Inferior parietal cortex (tissue), 1 donor: ENCODE data around the gene TCOF1.

Experiments
- DNase-seq: peaks from one replicate; pipeline ENCODE4 v3.0.0-alpha.2; 2016; ENCODE audit errors: extremely low spot score

TCOF1 gene

DNA sequence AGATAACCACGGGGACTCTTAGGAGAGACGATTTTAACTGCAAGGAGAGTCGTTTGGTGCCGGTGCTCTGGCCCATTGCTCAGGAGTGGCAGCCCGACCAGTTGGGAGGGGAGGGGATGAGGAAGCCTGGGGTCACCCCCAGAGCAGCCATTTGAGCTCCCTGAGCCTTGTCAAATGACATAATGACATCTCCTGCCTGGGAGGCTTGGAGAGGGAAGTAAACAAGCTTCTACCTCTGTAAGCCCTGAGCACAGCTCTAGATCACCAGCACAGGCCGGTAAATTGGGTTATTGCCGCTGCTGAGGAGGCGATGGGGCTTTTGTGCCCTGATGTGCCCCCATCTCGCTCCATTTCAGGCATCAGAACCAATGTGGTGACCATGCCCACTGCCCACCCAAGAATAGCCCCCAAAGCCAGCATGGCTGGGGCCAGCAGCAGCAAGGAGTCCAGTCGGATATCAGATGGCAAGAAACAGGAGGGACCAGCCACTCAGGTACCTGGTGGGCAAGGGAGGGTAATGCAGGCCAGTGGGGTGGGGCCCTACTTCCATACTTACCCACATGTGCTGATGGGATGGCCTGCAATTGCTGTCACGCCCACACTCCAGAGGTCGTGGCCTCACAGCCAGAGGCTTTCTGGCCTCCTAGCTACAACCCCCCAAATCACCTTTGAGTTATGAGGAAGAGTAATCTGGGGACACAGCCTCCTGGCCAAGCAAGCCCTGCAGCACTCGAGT, 32.2 kb downstream of the TCOF1 start:
- DNase-seq, result no peak

DNA sequence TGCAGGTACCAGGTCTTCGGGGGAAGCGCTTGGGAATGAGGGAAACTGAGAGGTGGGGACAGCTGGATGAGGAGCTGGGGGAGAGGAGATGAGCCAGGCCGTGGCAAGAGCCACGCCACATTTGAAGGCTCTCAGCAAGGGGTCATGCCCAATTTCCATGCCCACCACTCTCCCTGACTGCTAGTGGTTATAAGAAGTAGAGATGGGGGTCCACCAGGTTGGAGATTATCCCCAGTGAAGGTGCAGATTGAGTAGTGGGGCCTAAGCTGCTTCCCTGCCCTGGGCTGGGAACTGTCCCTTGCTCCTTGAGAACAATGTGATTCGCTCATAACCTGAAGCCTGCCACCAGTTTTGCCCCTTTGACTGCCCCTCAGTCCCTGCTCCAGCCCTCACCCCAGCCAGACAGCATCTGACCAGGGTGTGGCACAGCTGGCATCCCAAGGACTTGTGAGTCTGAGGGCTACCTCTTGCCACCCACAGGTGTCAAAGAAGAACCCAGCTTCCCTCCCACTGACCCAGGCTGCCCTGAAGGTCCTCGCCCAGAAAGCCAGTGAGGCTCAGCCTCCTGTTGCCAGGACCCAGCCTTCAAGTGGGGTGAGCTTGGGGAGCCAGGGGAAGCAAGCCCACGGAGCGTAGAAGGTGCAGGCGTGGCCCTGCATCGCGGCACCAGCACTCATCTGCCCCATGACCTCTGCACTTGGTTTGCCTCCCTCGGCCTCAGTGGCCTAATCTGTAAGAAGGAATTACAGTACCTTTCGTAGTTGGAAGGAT, 33.8 kb downstream of the TCOF1 start:
- DNase-seq, result no peak

DNA sequence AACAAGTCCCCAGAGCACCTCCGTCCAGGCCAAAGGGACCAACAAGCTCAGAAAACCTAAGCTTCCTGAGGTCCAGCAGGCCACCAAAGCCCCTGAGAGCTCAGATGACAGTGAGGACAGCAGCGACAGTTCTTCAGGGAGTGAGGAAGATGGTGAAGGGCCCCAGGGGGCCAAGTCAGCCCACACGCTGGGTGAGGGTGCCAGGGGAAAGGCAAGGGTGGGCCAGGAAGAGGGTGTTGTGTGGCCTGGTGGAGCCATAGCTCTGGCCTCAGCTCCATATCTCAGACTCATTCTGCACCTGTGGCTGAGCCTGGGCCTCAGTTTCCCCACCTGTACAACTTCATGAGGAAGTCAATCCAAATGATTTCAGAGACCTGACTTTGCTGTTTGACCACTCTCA, 34.5 kb downstream of the TCOF1 start:
- no peak for DNase-seq

DNA sequence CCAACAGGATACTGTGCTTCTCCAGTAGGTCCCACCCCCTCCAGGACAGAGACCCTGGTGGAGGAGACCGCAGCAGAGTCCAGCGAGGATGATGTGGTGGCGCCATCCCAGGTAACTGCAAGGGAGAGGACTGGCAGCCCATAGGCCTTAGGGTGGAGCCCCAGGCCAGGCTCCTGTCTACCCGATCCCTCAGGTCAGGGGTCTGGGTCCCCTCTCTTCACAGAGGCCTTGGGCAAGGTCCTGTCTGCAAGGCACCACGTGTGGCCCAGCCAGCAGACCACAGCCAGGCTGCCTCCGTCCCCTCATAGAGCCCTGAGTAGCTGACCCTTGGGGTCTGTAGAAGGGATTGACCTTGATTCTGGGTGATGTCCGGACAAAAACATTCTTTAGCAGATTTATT, 35.2 kb downstream of the TCOF1 start:
- no peak for DNase-seq

DNA sequence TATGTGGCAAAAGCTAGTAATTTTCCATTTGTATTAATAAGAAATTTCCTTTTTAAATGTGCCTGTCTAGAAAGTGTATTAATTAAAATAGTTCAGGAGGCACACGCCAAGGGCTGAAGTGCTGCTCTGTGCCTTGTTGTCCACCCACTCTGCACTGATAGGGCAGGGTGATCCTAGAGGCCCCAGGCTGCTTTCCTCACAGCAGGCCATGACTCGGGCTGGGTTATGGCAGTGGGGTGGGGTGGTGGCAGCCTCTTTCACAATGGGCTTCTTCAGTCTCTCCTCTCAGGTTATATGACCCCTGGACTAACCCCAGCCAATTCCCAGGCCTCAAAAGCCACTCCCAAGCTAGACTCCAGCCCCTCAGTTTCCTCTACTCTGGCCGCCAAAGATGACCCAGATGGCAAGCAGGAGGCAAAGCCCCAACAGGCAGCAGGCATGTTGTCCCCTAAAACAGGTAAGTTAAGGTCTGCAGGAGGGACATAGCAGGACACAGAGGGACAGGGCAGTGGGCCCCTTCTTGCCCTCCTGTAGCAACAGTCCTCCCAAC, 35.7 kb downstream of the TCOF1 start:
- DNase-seq, result no peak

DNA sequence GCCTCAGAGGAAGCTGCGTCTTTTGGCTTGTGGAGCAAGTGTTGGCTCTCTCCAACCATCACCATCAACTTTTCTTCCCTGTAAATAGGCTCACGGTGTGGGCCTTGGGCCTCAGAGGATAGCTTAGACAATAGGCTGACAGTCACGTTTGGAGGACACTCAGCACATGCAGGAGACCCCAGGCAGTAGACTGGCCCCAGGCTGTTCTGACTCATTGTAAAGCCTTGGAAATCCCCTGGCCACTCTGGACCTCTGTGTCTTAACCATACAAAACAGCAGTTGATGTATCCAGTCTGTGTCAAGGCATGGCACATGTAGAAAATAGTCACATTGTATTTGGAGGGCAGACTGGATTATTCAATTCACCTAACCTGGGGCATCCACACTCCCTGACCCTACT, 36.6 kb downstream of the TCOF1 start:
- no peak for DNase-seq

DNA sequence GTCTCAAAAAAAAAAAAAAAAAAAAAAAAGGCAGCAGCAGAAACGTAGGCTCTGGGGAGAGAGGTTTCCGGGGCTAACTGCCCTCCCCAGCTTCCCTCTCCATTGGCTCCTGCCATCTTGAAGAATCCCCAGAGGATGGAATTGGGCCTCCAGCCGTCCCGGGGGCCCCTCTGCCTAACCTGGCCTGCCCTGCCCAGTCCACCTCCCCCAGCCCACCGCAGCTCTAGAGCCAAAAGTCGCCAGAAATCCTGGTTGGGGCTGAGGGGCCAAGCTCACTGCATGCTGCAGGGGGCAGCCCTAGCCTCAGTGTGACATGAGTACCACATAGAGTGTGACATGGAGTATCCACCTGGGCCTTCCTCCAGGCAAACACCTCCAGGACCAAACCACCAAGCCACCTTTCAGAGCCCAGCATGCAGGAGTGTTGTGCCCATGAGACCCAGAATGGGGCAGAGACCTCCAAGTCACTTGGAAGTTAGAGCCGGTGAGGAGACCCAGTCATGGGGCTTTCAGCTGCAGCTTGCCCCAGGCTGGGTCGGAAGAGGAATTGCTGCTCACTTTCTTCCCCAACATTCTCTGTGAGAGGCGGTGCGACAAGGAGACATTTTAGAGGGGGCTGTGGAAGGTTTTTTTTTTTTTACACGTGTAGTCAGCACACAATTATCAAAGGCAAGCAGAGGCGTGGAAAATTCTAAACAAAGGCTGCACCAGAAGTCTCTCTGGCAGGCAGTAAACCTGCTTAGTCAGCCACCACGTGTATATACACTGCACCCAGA, 37.6 kb downstream of the TCOF1 start:
- peak; percentile 43 for DNase-seq

DNA sequence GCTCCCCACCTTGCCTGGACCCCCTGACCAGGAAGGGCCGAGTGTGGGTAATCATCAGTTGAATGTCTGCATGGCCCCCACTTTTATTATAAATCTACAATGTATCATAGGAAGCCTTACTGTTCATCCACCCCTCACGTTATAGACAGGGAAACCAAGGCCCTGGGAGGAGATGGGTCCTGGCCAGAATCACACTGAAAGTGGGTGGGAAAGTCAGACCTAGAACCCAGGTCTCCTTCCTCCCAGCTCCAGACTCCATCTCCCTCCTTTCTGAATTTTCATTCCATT, 38.1 kb downstream of the TCOF1 start:
- no peak for DNase-seq

DNA sequence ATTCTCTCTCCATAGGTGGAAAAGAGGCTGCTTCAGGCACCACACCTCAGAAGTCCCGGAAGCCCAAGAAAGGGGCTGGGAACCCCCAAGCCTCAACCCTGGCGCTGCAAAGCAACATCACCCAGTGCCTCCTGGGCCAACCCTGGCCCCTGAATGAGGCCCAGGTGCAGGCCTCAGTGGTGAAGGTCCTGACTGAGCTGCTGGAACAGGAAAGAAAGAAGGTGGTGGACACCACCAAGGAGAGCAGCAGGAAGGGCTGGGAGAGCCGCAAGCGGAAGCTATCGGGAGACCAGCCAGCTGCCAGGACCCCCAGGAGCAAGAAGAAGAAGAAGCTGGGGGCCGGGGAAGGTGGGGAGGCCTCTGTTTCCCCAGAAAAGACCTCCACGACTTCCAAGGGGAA, 38.8 kb downstream of the TCOF1 start:
- no peak for DNase-seq

DNA sequence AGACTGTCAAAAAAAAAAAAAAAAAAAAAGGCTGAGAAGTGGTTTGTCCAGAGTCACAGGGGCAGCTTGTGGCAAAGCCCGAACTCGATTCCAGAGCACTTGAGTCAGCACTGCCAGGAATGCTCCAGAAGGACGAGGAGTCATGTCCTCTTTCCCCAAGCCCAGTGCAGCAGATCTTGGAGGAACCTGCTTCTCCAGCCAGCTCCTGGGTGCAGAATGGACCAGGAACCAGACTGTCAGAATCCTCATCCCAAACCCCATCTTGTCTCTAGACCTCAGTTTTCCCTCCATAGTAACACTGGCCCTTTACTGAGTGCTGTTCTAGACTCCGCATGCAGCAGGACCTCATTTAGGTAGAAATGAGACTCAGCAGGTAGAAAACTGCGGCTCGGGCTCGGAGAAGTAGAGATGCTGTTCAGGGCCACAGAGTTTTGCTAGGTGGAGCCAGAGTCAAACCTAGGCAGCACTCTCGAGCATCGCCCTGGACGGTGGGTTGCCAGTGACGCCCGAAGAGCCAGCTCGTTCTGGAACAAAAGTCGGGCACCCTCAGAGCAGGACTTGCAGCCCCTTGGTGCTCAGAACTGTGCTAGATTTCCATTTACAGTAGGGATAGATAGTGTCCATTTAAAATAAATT, 39.8 kb downstream of the TCOF1 start:
- DNase-seq, result no peak

DNA sequence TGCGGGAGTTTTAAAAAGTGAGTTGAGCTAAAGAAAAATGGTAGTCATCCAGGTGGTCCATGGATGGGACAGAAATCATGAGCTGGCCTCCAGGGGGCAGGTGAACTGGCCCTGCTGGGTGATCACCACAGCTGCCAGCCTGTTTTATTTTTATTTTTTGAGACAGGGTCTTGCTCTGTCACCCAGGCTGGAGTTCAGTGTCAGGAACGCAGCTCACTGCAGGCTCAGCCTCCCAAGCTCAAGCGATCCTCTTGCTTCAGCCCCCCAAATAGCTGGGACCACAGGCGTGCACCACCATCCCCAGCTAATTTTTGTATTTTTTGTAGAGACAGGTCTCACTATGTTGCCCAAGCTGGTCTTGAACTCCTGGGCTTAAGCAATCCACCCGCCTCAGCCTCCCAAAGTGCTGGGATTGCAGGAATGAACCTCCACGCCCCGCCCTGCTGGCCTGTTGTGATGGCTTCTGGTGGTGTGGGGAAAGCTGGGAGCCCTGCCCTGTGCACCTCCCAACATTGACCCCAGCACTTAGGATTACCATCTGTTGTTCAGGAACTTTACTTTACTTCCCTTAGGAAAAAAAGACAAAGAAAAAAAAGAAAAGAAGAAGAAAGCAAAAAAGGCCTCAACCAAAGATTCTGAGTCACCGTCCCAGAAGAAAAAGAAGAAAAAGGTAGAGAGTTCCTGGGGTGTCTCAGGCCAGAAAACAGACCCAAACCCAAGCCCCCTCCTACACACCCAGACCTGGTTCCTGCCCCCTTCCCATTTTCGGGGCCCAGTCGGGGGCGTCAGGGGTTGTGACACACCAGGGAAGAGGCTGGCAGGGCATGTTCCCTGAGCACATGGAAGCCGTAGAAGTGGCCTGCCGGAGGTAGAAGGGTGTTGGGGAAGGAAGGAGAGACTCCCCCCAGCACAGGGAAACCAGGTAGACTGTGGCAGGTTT, 40.6 kb downstream of the TCOF1 start:
- DNase-seq, result no peak

DNA sequence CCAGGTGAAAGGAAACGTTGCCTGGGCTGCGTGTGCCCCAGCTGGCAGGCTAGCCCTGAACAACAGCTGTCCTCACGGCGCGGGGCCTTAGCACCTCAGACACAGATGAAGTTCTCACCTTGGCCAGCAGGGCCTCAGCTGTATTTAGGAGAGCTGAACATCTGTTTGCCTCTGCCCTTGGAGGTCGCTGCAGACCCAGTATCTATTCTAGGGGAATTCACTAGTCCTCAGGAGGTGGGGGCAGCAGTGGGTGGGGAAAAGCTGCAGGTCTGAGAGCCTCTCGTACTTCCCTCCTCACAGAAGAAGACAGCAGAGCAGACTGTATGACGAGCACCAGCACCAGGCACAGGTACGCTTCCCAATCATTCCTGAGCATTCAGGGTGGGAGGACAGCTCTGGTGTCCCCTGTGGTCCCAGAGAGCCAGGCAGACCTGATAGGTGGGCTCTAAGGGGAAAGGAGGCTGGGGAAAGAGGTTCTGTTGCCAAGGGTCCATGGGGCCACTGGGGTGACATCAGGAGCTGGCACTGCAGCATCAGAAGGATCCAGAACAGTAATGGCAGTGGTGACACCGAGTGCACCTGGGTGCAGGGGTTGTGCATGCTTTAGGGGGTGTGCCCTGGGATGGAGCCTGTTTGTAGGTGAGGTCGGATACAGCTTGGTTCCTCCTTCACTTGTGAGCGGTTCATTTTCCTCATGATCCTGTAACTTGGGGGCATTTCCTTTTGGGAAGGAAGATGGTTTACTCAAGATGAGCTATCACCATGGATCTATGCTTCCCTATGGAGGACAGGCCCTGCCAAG, 41.4 kb downstream of the TCOF1 start:
- DNase-seq, result no peak

DNA sequence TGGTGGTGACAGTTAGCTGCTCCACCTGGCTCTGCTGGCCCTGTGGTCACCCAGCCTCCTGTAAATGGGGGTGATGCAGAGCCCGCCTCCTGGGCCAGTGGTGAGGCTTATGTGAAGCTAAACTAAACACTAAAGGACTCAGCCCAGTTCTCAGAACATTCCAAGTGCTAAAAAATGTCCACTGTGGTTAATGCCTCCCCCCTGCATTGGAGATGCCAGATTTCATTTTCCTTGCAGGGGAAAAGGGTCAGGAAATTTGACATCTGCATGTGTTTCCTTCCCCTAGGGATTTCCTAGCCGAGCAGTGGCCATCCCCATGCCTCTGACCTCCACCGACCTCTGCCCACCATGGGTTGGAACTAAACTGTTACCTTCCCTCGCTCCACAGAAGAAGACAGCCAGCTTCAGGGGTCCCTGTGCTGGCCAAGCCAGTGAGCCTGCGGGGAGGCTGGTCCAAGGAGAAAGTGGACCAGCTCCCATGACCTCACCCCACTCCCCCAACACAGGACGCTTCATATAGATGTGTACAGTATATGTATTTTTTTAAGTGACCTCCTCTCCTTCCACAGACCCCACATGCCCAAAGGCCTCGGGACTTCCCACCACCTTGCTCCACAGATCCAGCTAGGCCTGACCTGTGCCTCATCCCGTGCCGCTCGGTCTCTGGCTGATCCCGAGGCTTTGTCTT, 42.2 kb downstream of the TCOF1 start:
- DNase-seq, result no peak

DNA sequence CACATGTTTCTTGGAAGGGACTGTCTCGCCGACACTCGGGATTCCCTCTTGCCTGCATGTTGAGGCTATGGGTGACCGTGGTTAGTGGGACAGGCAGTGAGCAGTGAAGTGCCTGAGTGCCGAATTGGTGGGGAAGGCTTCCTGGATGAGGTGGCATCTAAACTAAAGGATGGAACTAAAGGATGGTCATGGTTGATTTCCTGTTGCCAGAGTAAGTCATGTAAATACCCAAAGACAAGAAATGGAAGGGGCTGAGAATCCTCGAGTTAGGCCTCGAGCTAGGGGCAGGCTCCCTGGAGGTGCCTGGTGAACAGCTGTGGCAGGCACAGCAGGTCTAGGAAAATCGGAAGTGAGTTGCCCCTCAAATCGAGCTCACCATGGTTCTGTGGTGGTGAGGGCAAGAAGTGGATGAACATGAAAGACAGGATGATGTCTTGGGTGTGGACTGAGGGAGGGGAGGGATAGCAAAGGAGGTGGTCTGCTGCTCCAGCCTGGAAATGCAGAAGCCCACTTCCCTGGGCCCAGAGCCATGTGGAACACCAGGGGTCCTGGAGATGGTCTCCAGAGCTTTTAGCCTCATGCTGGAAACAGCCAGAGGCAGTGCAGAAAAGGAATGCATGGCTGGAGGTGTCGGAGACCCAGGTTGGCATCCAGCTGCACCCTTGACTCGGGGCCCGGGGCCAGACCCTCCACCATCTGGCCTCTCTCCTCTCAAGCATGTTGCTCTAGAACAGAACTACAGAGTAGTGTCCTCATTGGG, 43.0 kb downstream of the TCOF1 start:
- DNase-seq, result no peak

DNA sequence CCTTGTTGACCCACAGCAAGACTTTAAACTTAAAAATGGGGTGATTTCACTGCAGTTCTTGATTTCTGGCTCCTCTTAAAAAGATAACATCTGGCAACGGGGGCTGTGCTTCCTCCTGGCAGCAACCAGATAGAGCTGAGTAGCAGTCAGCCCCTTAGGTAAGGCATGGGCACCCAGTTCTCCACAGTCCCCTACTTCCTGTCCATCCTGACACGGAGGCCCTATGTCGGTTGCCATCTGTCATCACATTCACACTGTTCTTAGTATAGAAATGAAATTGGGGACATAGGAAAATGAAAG, 43.5 kb downstream of the TCOF1 start:
- DNase-seq, result no peak

DNA sequence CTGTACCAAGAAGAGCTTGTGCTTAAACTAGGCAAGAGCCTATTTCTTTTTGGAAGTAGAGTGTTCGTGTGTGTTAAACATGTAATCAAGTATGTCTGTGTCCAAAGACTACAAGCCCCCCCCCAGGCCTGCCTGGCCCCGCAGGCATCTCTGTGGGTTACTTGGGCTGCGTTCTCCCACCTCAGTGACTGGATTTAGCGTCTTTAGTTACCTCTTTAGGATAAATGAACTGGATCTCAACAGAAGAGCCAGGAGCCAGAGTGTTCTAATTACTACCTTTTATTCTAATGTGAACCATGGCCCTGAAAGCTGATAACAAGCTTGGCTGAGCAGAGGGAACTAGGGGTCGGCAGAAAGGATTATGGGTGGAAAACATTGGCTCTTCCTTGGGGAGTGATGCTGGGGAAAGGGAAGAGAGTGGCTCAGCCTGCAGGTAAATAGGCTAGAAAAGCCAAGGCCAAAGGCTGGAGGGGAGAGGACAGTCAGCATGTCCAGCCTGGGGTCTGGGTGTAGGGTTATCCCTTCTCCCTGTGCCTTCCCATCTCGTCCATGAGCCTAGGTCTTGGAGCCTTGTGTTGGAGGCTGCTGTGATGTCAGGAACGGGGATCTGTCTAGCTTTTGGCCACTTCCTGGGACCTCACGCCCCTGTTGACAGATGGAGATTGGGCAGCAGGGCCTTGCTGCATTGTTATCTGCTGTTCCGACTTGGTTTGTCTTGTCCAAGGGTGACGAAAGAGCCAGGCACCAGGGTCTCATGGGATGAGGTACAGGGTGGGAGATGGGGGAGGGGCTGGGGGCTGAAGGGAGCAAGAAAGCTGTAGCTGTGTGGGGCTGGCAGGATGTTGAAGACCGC, 44.1 kb downstream of the TCOF1 start:
- no peak for DNase-seq

DNA sequence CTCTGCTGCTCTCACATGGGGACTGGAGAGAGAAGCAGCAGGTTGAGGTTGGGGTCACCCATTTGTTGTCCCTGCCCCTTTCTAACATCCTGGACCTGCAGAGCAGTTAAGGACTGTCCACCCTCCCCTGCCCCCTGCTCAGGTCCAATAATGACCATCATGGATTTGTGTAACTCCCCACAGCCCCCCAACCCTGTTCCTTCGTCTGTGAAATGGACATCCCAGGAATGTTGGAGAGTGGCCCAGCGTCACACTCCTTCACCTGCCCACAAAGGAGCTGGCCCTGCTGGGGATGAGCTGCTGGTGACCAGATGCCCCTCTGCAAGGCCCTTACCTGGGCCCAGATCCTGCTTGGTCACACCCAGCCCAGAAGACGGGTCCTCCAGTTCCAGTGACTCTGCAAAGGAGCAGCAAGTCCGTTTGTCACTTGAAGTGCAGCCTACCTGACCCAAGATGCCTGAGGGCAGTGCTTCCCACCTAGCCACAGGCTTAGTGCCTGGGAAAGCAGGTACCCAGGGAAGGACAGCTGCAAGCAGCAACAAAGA, 44.8 kb downstream of the TCOF1 start:
- DNase-seq, result no peak

DNA sequence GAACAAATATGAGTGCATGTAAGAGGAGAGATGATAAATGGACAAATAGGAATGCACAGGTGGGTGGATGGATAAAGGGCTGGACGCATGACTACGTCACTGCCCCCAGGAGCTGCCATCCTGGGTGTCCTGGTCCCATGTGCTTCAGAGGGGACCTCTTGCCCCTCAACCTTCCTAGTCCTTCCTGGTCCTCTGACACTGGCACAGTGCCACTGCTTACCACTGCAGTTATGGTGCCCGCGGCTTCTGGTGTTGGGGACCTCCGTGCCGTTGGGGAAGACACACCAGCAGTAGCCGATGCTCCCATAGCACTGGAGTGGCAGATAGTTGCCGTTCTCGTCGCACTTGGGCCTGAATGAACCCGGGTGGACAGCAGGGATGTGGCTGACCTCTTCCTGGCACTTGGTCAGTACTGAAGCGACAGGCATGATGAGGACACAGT, 45.4 kb downstream of the TCOF1 start:
- DNase-seq, result no peak
